K562 (cell line): ENCODE results near the gene ETS2. TPM values are rescaled to one million over a fixed set of nuclear protein-coding genes. Genes with fewer than 3 reads are reported as not detected.

Experiments used
- ASH1L ChIP-seq: fragments of 450-650 bp; IDR thresholded peaks from 2 replicates; pipeline ENCODE4 v1.6.1; 2018; ENCODE audit warnings: borderline replicate concordance, mild to moderate bottlenecking, low read depth; ENCODE audit not compliant: partially characterized antibody
- DPF2 ChIP-seq: fragments of 450-650 bp; IDR thresholded peaks from 2 replicates; pipeline ENCODE4 v1.6.1; 2016
- ELF4 ChIP-seq: fragments of 450-650 bp; formaldehyde crosslinking; IDR thresholded peaks from 2 replicates; pipeline ENCODE4 v1.4.0; 2022; ENCODE audit warnings: missing genetic modification characterization
- ERF ChIP-seq: fragments of 450-650 bp; formaldehyde crosslinking; IDR thresholded peaks from 2 replicates; pipeline ENCODE4 v1.4.0; 2020; ENCODE audit warnings: mild to moderate bottlenecking, mixed read lengths
- HDGF ChIP-seq: fragments of 450-650 bp; IDR thresholded peaks from 2 replicates; pipeline ENCODE4 v1.6.1; 2016
- SRSF7 ChIP-seq: fragments of 200-400 bp; formaldehyde crosslinking; optimal IDR thresholded peaks from 2 replicates; pipeline ENCODE3; 2017; ENCODE audit warnings: mild to moderate bottlenecking, low read depth, low read length
- TEAD2 ChIP-seq: fragments of 450-650 bp; IDR thresholded peaks from 2 replicates; pipeline ENCODE4 v1.6.1; 2016; ENCODE audit warnings: missing genetic modification characterization, control low read depth, missing compliant biosample characterization
- XRCC4 ChIP-seq: IDR thresholded peaks from one replicate; pipeline ENCODE4 v1.6.1; 2011; ENCODE audit not compliant: insufficient read depth, insufficient read length; ENCODE audit errors: extremely low read depth
- ZNF212 ChIP-seq: fragments of 450-650 bp; formaldehyde crosslinking; IDR thresholded peaks from 2 replicates; pipeline ENCODE4 v1.4.0; 2020; ENCODE audit warnings: mild to moderate bottlenecking
- ZNF232 ChIP-seq: sonication (generic); formaldehyde crosslinking; IDR thresholded peaks from 2 replicates; pipeline ENCODE4 v1.8.0; 2022; ENCODE audit warnings: mild to moderate bottlenecking, missing genetic modification reagents
- ZNF324 ChIP-seq: fragments of 250-450 bp; sonication (Bioruptor Pico); IDR thresholded peaks from 2 replicates; pipeline ENCODE4 v1.4.0; 2020; ENCODE audit warnings: mild to moderate bottlenecking
- ZNF445 ChIP-seq: fragments of 250-450 bp; sonication (Bioruptor Pico); IDR thresholded peaks from 2 replicates; pipeline ENCODE4 v1.4.0; 2020; ENCODE audit warnings: low read depth, mild to moderate bottlenecking, moderate library complexity
- ZNF584 ChIP-seq: fragments of 200-800 bp; sonication (Bioruptor generic); IDR thresholded peaks from 2 replicates; pipeline ENCODE4 v1.6.1; 2016; ENCODE audit warnings: low read depth, mild to moderate bottlenecking, missing genetic modification characterization, missing compliant biosample characterization
- ZNF589 ChIP-seq: fragments of 200-800 bp; sonication (Bioruptor generic); IDR thresholded peaks from 2 replicates; pipeline ENCODE4 v1.6.1; 2016; ENCODE audit warnings: low read depth, missing genetic modification characterization, missing compliant biosample characterization
- ZNF778 ChIP-seq: fragments of 450-650 bp; formaldehyde crosslinking; IDR thresholded peaks from 2 replicates; pipeline ENCODE4 v1.4.0; 2020; ENCODE audit warnings: mild to moderate bottlenecking, moderate library complexity
- polyA plus RNA-seq, 8 experiments: library from polyadenylated mRNA; depleted of rRNA in 4 of 8; stranded (reverse) in 5 of 8; unstranded in 3 of 8; fragments of >200 nt; fragmentation: Nextera tagmentation in 2 of 8; fragmentation: Illumina TruSeq in 1 of 8; extraction: Ambion mirVana in 2 of 8; extraction: Trizol in 1 of 8; gene quantifications; 2 replicates each; pipeline versions ENCODE4 v1.2.1 to v1.2.3, GENCODE V29; 2011 to 2014; ENCODE audit warnings: inconsistent platforms in 1 of 8, missing spikeins in 1 of 8
- total RNA-seq, 7 experiments: library from RNA; depleted of rRNA in 6 of 7; stranded (reverse); fragments of >200 nt in 6 of 7; fragmentation: Illumina TruSeq in 2 of 7; extraction: Trizol in 2 of 7; gene quantifications; 2 replicates each; pipeline versions ENCODE4 v1.2.1 to v1.2.3, GENCODE V29; 2011 to 2021; ENCODE audit warnings: low replicate concordance in 1 of 7
- TF ChIP-seq, protein P1 (sequence below): fragments of 450-650 bp; IDR thresholded peaks from 2 replicates; pipeline ENCODE4 v1.6.1; 2016; ENCODE audit warnings: low read depth
- TF ChIP-seq, protein P2 (sequence below): fragments of 450-650 bp; IDR thresholded peaks from 2 replicates; pipeline ENCODE4 v1.6.1; 2016

ETS2 gene
- total and polyA plus RNA-seq, 9 of the 15 experiments (the other 6 are each of a cell fraction or from before 2014, with no cell fraction given) = 1.7 to 24.4 (median 12.2) TPM

GRCh38 chr21:38837806-38838461 lies 32.2 kb downstream of the ETS2 start (continued):
- TF ChIP-seq, protein P1, sequence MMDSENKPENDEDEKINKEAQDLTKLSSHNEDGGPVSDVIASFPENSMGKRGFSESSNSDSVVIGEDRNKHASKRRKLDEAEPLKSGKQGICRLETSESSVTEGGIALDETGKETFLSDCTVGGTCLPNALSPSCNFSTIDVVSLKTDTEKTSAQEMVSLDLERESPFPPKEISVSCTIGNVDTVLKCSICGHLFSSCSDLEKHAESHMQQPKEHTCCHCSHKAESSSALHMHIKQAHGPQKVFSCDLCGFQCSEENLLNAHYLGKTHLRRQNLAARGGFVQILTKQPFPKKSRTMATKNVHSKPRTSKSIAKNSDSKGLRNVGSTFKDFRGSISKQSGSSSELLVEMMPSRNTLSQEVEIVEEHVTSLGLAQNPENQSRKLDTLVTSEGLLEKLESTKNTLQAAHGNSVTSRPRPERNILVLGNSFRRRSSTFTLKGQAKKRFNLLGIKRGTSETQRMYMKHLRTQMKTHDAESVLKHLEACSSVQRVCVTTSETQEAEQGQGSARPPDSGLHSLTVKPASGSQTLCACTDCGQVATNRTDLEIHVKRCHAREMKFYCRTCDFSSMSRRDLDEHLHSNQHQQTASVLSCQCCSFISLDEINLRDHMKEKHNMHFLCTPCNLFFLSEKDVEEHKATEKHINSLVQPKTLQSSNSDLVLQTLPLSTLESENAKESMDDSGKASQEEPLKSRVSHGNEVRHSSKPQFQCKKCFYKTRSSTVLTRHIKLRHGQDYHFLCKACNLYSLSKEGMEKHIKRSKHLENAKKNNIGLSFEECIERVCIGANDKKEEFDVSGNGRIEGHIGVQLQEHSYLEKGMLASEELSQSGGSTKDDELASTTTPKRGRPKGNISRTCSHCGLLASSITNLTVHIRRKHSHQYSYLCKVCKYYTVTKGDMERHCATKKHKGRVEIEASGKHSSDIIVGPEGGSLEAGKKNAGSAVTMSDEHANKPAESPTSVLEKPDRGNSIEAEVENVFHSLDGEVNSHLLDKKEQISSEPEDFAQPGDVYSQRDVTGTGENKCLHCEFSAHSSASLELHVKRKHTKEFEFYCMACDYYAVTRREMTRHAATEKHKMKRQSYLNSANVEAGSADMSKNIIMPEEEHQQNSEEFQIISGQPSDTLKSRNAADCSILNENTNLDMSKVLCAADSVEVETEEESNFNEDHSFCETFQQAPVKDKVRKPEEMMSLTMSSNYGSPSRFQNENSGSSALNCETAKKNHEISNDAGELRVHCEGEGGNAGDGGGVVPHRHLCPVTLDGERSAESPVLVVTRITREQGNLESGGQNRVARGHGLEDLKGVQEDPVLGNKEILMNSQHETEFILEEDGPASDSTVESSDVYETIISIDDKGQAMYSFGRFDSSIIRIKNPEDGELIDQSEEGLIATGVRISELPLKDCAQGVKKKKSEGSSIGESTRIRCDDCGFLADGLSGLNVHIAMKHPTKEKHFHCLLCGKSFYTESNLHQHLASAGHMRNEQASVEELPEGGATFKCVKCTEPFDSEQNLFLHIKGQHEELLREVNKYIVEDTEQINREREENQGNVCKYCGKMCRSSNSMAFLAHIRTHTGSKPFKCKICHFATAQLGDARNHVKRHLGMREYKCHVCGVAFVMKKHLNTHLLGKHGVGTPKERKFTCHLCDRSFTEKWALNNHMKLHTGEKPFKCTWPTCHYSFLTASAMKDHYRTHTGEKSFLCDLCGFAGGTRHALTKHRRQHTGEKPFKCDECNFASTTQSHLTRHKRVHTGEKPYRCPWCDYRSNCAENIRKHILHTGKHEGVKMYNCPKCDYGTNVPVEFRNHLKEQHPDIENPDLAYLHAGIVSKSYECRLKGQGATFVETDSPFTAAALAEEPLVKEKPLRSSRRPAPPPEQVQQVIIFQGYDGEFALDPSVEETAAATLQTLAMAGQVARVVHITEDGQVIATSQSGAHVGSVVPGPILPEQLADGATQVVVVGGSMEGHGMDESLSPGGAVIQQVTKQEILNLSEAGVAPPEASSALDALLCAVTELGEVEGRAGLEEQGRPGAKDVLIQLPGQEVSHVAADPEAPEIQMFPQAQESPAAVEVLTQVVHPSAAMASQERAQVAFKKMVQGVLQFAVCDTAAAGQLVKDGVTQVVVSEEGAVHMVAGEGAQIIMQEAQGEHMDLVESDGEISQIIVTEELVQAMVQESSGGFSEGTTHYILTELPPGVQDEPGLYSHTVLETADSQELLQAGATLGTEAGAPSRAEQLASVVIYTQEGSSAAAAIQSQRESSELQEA = no peak
- TF ChIP-seq ZNF778 (CRISPR knock-in tag) (no peak), SRSF7 (no peak), ZNF324 (no peak), ZNF445 (CRISPR knock-in tag) (no peak), HDGF (no peak), XRCC4 (no peak), DPF2 (peak; percentile 69; the same call in 1 of the 2 replicates), ZNF584 (CRISPR knock-in tag) (no peak), ASH1L (no peak), ZNF232 (CRISPR knock-in tag) (no peak), ZNF212 (no peak), TEAD2 (no peak), ELF4 (CRISPR knock-in tag) (no peak), ERF (CRISPR knock-in tag) (no peak), ZNF589 (CRISPR knock-in tag) (peak; percentile 85; the same call in 1 of the 2 replicates)
- TF ChIP-seq, protein P2, sequence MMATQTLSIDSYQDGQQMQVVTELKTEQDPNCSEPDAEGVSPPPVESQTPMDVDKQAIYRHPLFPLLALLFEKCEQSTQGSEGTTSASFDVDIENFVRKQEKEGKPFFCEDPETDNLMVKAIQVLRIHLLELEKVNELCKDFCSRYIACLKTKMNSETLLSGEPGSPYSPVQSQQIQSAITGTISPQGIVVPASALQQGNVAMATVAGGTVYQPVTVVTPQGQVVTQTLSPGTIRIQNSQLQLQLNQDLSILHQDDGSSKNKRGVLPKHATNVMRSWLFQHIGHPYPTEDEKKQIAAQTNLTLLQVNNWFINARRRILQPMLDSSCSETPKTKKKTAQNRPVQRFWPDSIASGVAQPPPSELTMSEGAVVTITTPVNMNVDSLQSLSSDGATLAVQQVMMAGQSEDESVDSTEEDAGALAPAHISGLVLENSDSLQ = peak; percentile 75
